Spleen (tissue), 7 donors: ENCODE measurements around the gene MOGAT3.

Source experiments
- CTCF ChIP-seq, 11 experiments: fragments of 200-600 bp in 7 of 11; fragments of 450-650 bp in 4 of 11; sonication (generic) in 4 of 11; IDR thresholded peaks in 8 of 11; conservative IDR thresholded peaks in 3 of 11; 1 replicate in 7 of 11; 2 replicates in 4 of 11; pipeline versions ENCODE4 v1.4.0 to v1.8.0; 2016 to 2021; ENCODE audit warnings: antibody characterized with exemption in 11 of 11, inconsistent platforms in 4 of 11, mild to moderate bottlenecking in 1 of 11
- POLR2A ChIP-seq, 3 donors: fragments of 450-650 bp; IDR thresholded peaks; one replicate each; pipeline ENCODE4 v1.5.1; 2017; ENCODE audit warnings: antibody characterized with exemption in 3 of 3, mild to moderate bottlenecking in 1 of 3
- donor health status: DM: no; HTN: no; CAD: no; lungs with moderate emphysema.
- donor health status: DM: no; HTN: no; CAD: no.
- donor health status: DM: no; HTN: no; CAD: no.

- TF ChIP-seq POLR2A (IDR thresholded peaks at IDR 0.05) (no peak), CTCF (IDR thresholded peaks at IDR 0.05 in 8 of 11, conservative IDR thresholded peaks at IDR 0.05 in 3 of 11) (no peak)
These were observed at the start of gene MOGAT3 for GRCh38 chr7:101200862-101201599.
